GM12878 (cell line): ENCODE data around the gene MAFB. TPM values are rescaled to one million over a fixed set of nuclear protein-coding genes. Genes with fewer than 3 reads are reported as not detected.

Source experiments
- ATAC-seq: fragments of 200-7000 bp; cut with Tn5 transposase; 3 replicates; pipeline ENCODE4 v1.9.1; 2020; ENCODE audit warnings: mild to moderate bottlenecking, moderate library complexity
- BruUV-seq: library from RNA; stranded (reverse); fragments of 400-500 nt; replicated peaks from 2 replicates; lab custom pipeline; 2021; lab: Mats Ljungman, UMichigan
- CTCF ChIA-PET: fragments of 300-600 bp; sonication (Branson Sonifier 250); formaldehyde crosslinking; extraction: SDS; loops from one replicate; lab custom pipeline; 2021; ENCODE audit warnings: inconsistent platforms; lab: Yijun Ruan, JAX
- POLR2A ChIA-PET: fragments of 350-600 bp; formaldehyde crosslinking; extraction: SDS; loops from one replicate; lab custom pipeline; 2021; ENCODE audit warnings: inconsistent platforms; lab: Charles Lee
- RAD21 ChIA-PET: fragments of 300-600 bp; sonication (Branson Sonifier 250); formaldehyde crosslinking; loops from one replicate; lab custom pipeline; 2023; ENCODE audit warnings: antibody characterized with exemption; ENCODE audit not compliant: unreplicated experiment; lab: Charles Lee
- SMC1A ChIA-PET: fragments of 300-600 bp; sonication (Branson Sonifier 250); formaldehyde crosslinking; loops from one replicate; lab custom pipeline; 2023; ENCODE audit not compliant: unreplicated experiment, uncharacterized antibody; lab: Charles Lee
- DNase-seq: peaks from one replicate; pipeline ENCODE4 v3.0.0-alpha.2; 2011; ENCODE audit warnings: low read depth, low spot score
- FAIRE-seq: peaks from 3 replicates; lab custom pipeline; 2011; peaks lifted over from hg19 to GRCh38; lab: Jason Lieb, UNC
- H2AFZ ChIP-seq: 2 replicates; pipeline ENCODE4 v1.6.0; 2011; ENCODE audit warnings: low read depth, low read length, control low read depth; ENCODE audit not compliant: control insufficient read depth
- H3K27ac ChIP-seq: 2 replicates; pipeline ENCODE4 v1.5.1; 2011; ENCODE audit warnings: control low read depth; ENCODE audit not compliant: control insufficient read depth, insufficient read depth
- H3K27me3 ChIP-seq, 2 experiments: replicated peaks in 1 of 2; 2 replicates each; pipeline versions ENCODE4 v1.6.0 to v1.6.1; 2011; ENCODE audit warnings: low read length in 1 of 2; ENCODE audit not compliant: control insufficient read depth in 2 of 2, insufficient read depth in 2 of 2
- H3K36me3 ChIP-seq, 2 experiments: 2 replicates each; pipeline ENCODE4 v1.5.1; 2011; ENCODE audit warnings: low read length in 1 of 2; ENCODE audit not compliant: control insufficient read depth in 2 of 2, insufficient read depth in 2 of 2
- H3K4me1 ChIP-seq: 2 replicates; pipeline ENCODE4 v1.6.1; 2011; ENCODE audit warnings: mild to moderate bottlenecking, low read length, moderate library complexity, mixed read lengths; ENCODE audit not compliant: control insufficient read depth, insufficient read depth
- H3K4me2 ChIP-seq: 2 replicates; pipeline ENCODE4 v1.6.0; 2011; ENCODE audit warnings: control low read depth; ENCODE audit not compliant: control insufficient read depth, insufficient read depth
- H3K4me3 ChIP-seq: fragments of 200-600 bp; sonication (generic); 2 replicates; pipeline ENCODE4 v1.5.1; 2016
- H3K79me2 ChIP-seq: 2 replicates; pipeline ENCODE4 v1.6.0; 2011; ENCODE audit warnings: low read length; ENCODE audit not compliant: control insufficient read depth, insufficient read depth
- H3K9ac ChIP-seq: 2 replicates; pipeline ENCODE4 v1.8.0; 2011; ENCODE audit warnings: low read length, control low read depth, mixed read lengths; ENCODE audit not compliant: control insufficient read depth, insufficient read depth
- H3K9me3 ChIP-seq: replicated peaks from 3 replicates; pipeline ENCODE4 v1.5.1; 2011; ENCODE audit warnings: mild to moderate bottlenecking, low read length; ENCODE audit not compliant: control insufficient read depth, insufficient read depth
- H4K20me1 ChIP-seq: 2 replicates; pipeline ENCODE4 v1.6.0; 2011; ENCODE audit not compliant: control insufficient read depth, insufficient read depth
- ATF2 ChIP-seq: IDR thresholded peaks from 2 replicates; pipeline ENCODE4 v1.6.1; 2012; ENCODE audit warnings: low read length, inconsistent platforms
- BACH1 ChIP-seq: fragments of 450-650 bp; IDR thresholded peaks from 2 replicates; pipeline ENCODE4 v1.6.1; 2017; ENCODE audit warnings: mild to moderate bottlenecking, borderline replicate concordance
- BMI1 ChIP-seq: fragments of 450-650 bp; IDR thresholded peaks from 2 replicates; pipeline ENCODE4 v1.6.1; 2016; ENCODE audit warnings: mild to moderate bottlenecking, moderate library complexity, borderline replicate concordance
- CREM ChIP-seq: IDR thresholded peaks from 2 replicates; pipeline ENCODE4 v1.6.1; 2014; ENCODE audit warnings: antibody characterized with exemption, low read depth
- ESRRA ChIP-seq: IDR thresholded peaks from 2 replicates; pipeline ENCODE4 v1.6.1; 2012; ENCODE audit warnings: mild to moderate bottlenecking, low read length, improper control_type of control experiment
- KAT2A ChIP-seq: conservative IDR thresholded peaks from 2 replicates; pipeline ENCODE4 v1.6.1; 2011; ENCODE audit warnings: low read depth, low read length; ENCODE audit not compliant: control insufficient read depth
- NFIC ChIP-seq: IDR thresholded peaks from 2 replicates; pipeline ENCODE4 v1.6.1; 2012; ENCODE audit warnings: low read depth, mild to moderate bottlenecking, inconsistent platforms, low read length, moderate library complexity
- PBX3 ChIP-seq: IDR thresholded peaks from 2 replicates; pipeline ENCODE4 v1.6.1; 2011; ENCODE audit warnings: mild to moderate bottlenecking, low read depth, low read length, moderate library complexity; ENCODE audit not compliant: insufficient replicate concordance
- POU2F2 ChIP-seq: IDR thresholded peaks from 3 replicates; pipeline ENCODE4 v1.6.1; 2011; ENCODE audit warnings: low read depth, mild to moderate bottlenecking, low read length, borderline replicate concordance
- TBL1XR1 ChIP-seq: IDR thresholded peaks from 2 replicates; pipeline ENCODE4 v1.6.1; 2012; ENCODE audit warnings: low read depth, low read length, improper control_type of control experiment
- YY1 ChIP-seq: IDR thresholded peaks from 2 replicates; pipeline ENCODE4 v1.6.1; 2011; ENCODE audit warnings: low read depth, mild to moderate bottlenecking, low read length
- ZZZ3 ChIP-seq: IDR thresholded peaks from 2 replicates; pipeline ENCODE4 v1.6.1; 2011; ENCODE audit warnings: low read depth; ENCODE audit not compliant: control insufficient read depth, insufficient read length
- WGBS: methylation state at CpG from one replicate; pipeline ENCODE4 v1.1.6; 2016; ENCODE audit warnings: low lambda C conversion rate; ENCODE audit not compliant: insufficient replicate concordance, insufficient coverage; ENCODE audit errors: missing lambda C conversion rate; 5-methylcytosine and 5-hydroxymethylcytosine counted together
- in situ Hi-C: fragments of 300-500 bp; cut with MboI; formaldehyde crosslinking; loops from 9 replicates; pipeline ENCODE4 v1.14.3; 2018; ENCODE audit warnings: mixed read lengths
- intact Hi-C: fragments of 100-400 bp; cut with micrococcal nuclease; formaldehyde crosslinking; loops from one replicate; pipeline ENCODE4 v1.14.2; 2022; ENCODE audit not compliant: unreplicated experiment
- polyA plus RNA-seq, 11 experiments: library from polyadenylated mRNA; depleted of rRNA in 4 of 11; unstranded in 6 of 11; stranded (reverse) in 5 of 11; fragments of >200 nt; fragmentation: Nextera tagmentation in 4 of 11; fragmentation: Illumina TruSeq in 1 of 11; extraction: Ambion mirVana in 4 of 11; extraction: Trizol in 1 of 11; gene quantifications; 1 replicate in 1 of 11; 2 replicates in 10 of 11; pipeline versions ENCODE4 v1.2.1 to v1.2.3, GENCODE V29; 2011 to 2016; ENCODE audit warnings: inconsistent platforms in 2 of 11, missing spikeins in 2 of 11, low read depth in 1 of 11
- total RNA-seq, 4 experiments: library from RNA; depleted of rRNA in 3 of 4; stranded (reverse); fragments of >200 nt in 3 of 4; fragmentation: Illumina TruSeq in 1 of 4; extraction: Trizol in 1 of 4; gene quantifications; 2 replicates each; pipeline versions ENCODE4 v1.2.1 to v1.2.3, GENCODE V29; 2013 to 2021
- TF ChIP-seq, protein P1 (sequence below): IDR thresholded peaks from 2 replicates; pipeline ENCODE4 v1.6.1; 2012; ENCODE audit warnings: low read depth, low read length, improper control_type of control experiment

The MAFB gene
- total and polyA plus RNA-seq, 10 of the 15 experiments (the other 5 are each of a cell fraction or from before 2014, with no cell fraction given), result 0.01 to 0.08 (median 0.01) TPM; not detected in 7

- SMC1A ChIA-PET, result no interaction called here
Measured at GRCh38 chr20:40698281-40698680, 9.2 kb upstream of the MAFB start.

More at GRCh38 chr20:40698281-40698680, 9.2 kb upstream of the MAFB start:
- H3K27me3 ChIP-seq, result peaks cover 0 to 6% of the 10 kb centered on the region in 2 experiments; a peak in 3 of 4 replicates
- no peaks in the 10 kb centered on the region for H3K79me2 ChIP-seq
- 0% methylated on average over 1 of the region's 1 CpG for WGBS
- H2AFZ ChIP-seq, result no peak overlapping the region
- FAIRE-seq (no peak), ATAC-seq (no peak), DNase-seq (no peak)
- no TSS peak for BruUV-seq
- H3K4me1 ChIP-seq, result no peaks in the 10 kb centered on the region
- no peaks in the 10 kb centered on the region for H4K20me1 ChIP-seq
- in situ Hi-C loops (loop anchor here (10.0 kb wide), 1 partner anchor 1413 kb away; no protein-coding TSS in a partner anchor), intact Hi-C loops (no loop called here)
- H3K4me2 ChIP-seq, result no peak overlapping the region
- POLR2A ChIA-PET, result no interaction called here
- H3K9me3 ChIP-seq, result no peaks in the 10 kb centered on the region
- H3K9ac ChIP-seq, result no peak overlapping the region
- TF ChIP-seq, protein P1, sequence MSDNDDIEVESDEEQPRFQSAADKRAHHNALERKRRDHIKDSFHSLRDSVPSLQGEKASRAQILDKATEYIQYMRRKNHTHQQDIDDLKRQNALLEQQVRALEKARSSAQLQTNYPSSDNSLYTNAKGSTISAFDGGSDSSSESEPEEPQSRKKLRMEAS, result no peak
- TF ChIP-seq ZZZ3 (no peak), POU2F2 (no peak), NFIC (no peak), ESRRA (no peak), ATF2 (no peak), TBL1XR1 (no peak), BMI1 (no peak), KAT2A (no peak), CREM (no peak), YY1 (no peak), BACH1 (no peak), PBX3 (no peak)
- H3K27ac ChIP-seq, result no peak overlapping the region
- CTCF ChIA-PET, result no interaction called here
- RAD21 ChIA-PET, result no interaction called here
- H3K36me3 ChIP-seq, result no peaks in the 10 kb centered on the region
- no peak overlapping the region for H3K4me3 ChIP-seq
